ENCODE measurements around the gene AKR1C8. TPM values are rescaled to one million over a fixed set of nuclear protein-coding genes. Genes with fewer than 3 reads are reported as not detected.
"Not testable (repeated sequence)": the region's sequence is repeated elsewhere in the genome, so short reads cannot be mapped to it uniquely, and the experiment has no call there.

Gene AKR1C8
- polyA plus RNA-seq, 1 of the 3 experiments (the other 2 are of a cell fraction), result not detected

DNA sequence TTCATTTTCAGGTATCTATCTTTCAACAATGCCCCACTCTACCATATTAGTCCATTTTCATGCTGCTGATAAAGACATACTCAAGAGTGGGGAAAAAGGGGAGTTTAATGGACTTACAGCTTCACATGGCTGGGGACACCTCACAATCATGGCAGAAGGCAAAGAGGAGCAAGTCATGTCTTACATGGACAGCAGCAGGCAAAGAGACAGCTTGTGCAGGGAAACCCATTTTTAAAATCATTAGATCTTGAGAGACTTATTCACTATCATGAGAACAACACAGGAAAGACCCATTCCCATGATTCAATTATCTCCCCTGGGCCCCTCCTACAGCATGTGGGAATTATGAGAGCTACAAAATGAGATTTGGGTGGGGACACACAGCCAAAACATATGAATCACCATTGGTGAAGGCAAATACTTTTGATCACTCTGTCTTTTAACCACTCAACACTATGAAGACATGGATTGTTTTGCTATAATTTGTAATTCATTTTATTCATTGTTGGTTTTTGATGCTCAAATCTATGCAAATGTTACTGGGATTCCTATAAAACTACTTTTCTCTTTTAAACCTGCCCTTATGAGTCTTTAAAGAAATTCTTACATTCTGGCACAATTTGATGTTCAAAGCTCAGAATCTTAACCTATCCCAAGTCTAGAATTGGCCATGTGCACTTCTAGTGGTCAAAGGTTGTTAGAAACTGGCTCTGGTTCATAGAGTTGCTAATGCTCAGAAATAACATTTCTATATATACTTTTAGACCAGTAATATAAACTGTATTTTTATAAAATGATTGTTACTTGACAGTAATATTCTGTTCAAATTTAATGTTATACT, 27.0 kb upstream of the AKR1C8 start (continued):
- TF ChIP-seq, protein P1, sequence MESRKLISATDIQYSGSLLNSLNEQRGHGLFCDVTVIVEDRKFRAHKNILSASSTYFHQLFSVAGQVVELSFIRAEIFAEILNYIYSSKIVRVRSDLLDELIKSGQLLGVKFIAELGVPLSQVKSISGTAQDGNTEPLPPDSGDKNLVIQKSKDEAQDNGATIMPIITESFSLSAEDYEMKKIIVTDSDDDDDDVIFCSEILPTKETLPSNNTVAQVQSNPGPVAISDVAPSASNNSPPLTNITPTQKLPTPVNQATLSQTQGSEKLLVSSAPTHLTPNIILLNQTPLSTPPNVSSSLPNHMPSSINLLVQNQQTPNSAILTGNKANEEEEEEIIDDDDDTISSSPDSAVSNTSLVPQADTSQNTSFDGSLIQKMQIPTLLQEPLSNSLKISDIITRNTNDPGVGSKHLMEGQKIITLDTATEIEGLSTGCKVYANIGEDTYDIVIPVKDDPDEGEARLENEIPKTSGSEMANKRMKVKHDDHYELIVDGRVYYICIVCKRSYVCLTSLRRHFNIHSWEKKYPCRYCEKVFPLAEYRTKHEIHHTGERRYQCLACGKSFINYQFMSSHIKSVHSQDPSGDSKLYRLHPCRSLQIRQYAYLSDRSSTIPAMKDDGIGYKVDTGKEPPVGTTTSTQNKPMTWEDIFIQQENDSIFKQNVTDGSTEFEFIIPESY (IDR thresholded peaks at IDR 0.05; ENCODE audit: borderline replicate concordance, low read depth), result no peak
- TF ChIP-seq, protein P2, sequence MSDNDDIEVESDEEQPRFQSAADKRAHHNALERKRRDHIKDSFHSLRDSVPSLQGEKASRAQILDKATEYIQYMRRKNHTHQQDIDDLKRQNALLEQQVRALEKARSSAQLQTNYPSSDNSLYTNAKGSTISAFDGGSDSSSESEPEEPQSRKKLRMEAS (IDR thresholded peaks at IDR 0.05; ENCODE audit: low read depth), result no peak
- no peak for TF ChIP-seq EP300 (IDR thresholded peaks at IDR 0.05; ENCODE audit: borderline replicate concordance in 1 of 2, low read depth in 1 of 2, low read length in 1 of 2)
- no peak for TF ChIP-seq NRF1 (IDR thresholded peaks at IDR 0.05; ENCODE audit: low read depth, low read length)

DNA sequence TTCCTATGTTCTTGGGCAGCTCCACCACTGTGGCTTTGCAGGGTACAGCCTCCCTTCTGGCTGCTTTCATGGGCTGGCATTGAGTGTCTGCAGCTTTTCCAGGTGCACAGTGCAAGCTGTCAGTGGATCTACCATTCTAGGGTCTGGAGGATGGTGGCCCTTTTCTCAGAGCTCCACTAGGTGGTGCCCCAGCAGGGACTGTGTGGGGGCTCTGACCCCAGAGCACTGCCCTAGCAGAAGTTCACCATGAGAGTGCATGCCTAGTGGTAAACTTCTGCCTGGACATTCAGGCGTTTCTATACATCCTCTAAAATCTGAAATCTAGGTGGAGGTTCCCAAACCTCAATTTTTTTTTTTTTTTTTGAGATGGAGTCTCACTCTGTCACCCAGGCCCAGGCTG, 25.3 kb upstream of the AKR1C8 start:
- H2AFZ ChIP-seq (ENCODE audit: low read depth); H4K20me1 ChIP-seq (ENCODE audit: insufficient read depth); H3K36me3 ChIP-seq (replicated peaks in 1 of 2; ENCODE audit: control insufficient read depth in 1 of 2, insufficient read depth in 2 of 2, low read length in 1 of 2); H3K79me2 ChIP-seq (ENCODE audit: insufficient read depth); H3K4me2 ChIP-seq; H3K9me3 ChIP-seq; H3F3A ChIP-seq (replicated peaks; ENCODE audit: insufficient read depth); H3K27me3 ChIP-seq (ENCODE audit: insufficient read depth); DNase-seq; H3K4me3 ChIP-seq (ENCODE audit: low read depth in 2 of 2, low read length in 1 of 2); H3K9me2 ChIP-seq; POLR2A ChIA-PET; H3K4me1 ChIP-seq (ENCODE audit: control insufficient read depth in 1 of 2, insufficient read depth in 2 of 2, low read depth in 1 of 2, low read length in 1 of 2); H3K27ac ChIP-seq (ENCODE audit: low read depth in 2 of 2, low read length in 1 of 2); H3K9ac ChIP-seq: not testable (repeated sequence)
- 8% methylated on average over 1 of the region's 1 CpG for WGBS (ENCODE audit: low lambda C conversion rate)
- TF ChIP-seq, protein P3, sequence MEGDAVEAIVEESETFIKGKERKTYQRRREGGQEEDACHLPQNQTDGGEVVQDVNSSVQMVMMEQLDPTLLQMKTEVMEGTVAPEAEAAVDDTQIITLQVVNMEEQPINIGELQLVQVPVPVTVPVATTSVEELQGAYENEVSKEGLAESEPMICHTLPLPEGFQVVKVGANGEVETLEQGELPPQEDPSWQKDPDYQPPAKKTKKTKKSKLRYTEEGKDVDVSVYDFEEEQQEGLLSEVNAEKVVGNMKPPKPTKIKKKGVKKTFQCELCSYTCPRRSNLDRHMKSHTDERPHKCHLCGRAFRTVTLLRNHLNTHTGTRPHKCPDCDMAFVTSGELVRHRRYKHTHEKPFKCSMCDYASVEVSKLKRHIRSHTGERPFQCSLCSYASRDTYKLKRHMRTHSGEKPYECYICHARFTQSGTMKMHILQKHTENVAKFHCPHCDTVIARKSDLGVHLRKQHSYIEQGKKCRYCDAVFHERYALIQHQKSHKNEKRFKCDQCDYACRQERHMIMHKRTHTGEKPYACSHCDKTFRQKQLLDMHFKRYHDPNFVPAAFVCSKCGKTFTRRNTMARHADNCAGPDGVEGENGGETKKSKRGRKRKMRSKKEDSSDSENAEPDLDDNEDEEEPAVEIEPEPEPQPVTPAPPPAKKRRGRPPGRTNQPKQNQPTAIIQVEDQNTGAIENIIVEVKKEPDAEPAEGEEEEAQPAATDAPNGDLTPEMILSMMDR (IDR thresholded peaks at IDR 0.05), result peak; percentile 23; the same call in 1 of the 2 replicates
- CTCF ChIA-PET, result interaction anchor here (1.2 kb wide), 1 partner anchor 173 kb away, joined by 3 read pairs; no protein-coding TSS in a partner anchor

DNA sequence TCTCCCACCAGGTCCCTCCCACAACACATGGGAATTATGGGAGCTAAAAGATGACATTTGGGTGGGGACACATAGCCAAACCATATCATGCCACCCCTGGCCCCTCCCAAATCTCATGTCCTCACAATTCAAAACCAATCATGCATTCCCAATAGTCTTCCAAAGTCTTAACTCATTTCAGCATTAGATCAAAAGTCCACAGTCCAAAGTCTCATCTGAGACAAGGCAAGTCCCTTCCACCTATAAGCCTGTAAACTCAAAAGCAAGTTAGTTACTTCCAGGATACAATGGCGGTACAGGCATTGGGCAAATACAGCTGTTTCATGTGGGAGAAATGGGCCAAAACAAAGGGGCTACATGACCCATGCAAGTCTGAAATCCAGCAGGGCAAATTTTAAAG, 24.8 kb upstream of the AKR1C8 start:
- H3K27ac ChIP-seq (ENCODE audit: low read depth in 2 of 2, low read length in 1 of 2); H4K20me1 ChIP-seq (ENCODE audit: insufficient read depth); H3K4me2 ChIP-seq; POLR2A ChIA-PET; H3K9me3 ChIP-seq; H3K9ac ChIP-seq; DNase-seq; H3K4me1 ChIP-seq (ENCODE audit: control insufficient read depth in 1 of 2, insufficient read depth in 2 of 2, low read depth in 1 of 2, low read length in 1 of 2); H3K79me2 ChIP-seq (ENCODE audit: insufficient read depth); H2AFZ ChIP-seq (ENCODE audit: low read depth); H3K36me3 ChIP-seq (replicated peaks in 1 of 2; ENCODE audit: control insufficient read depth in 1 of 2, insufficient read depth in 2 of 2, low read length in 1 of 2); H3K9me2 ChIP-seq; H3F3A ChIP-seq (replicated peaks; ENCODE audit: insufficient read depth); H3K4me3 ChIP-seq (ENCODE audit: low read depth in 2 of 2, low read length in 1 of 2); H3K27me3 ChIP-seq (ENCODE audit: insufficient read depth): not testable (repeated sequence)
- CTCF ChIA-PET, result interaction anchor here (1.2 kb wide), 1 partner anchor 174 kb away, joined by 3 read pairs; no protein-coding TSS in a partner anchor
- 50% methylated on average over 1 of the region's 1 CpG for WGBS (ENCODE audit: low lambda C conversion rate)
